Endothelial cell of umbilical vein (primary cell): ENCODE results near the gene CLEC16A. TPM values are rescaled to one million over a fixed set of nuclear protein-coding genes. Genes with fewer than 3 reads are reported as not detected.

Experiments used
- BruUV-seq: library from RNA; stranded (reverse); fragments of 400-500 nt; replicated peaks from 2 replicates; lab custom pipeline; 2021; lab: Mats Ljungman, UMichigan
- CTCF ChIA-PET: fragments of 300-600, 350-600 bp; sonication (Branson Sonifier 250); formaldehyde crosslinking; loops from one replicate; lab custom pipeline; 2021; ENCODE audit warnings: antibody characterized with exemption, inconsistent platforms; lab: Charles Lee
- POLR2A ChIA-PET: fragments of 300-600, 350-600 bp; sonication (Branson Sonifier 250); formaldehyde crosslinking; loops from one replicate; lab custom pipeline; 2021; ENCODE audit warnings: antibody characterized with exemption, inconsistent platforms; lab: Charles Lee
- DNase-seq: peaks from one replicate; pipeline ENCODE4 v3.0.0-alpha.2; 2011; ENCODE audit warnings: low read depth, low spot score
- FAIRE-seq: peaks from 2 replicates; lab custom pipeline; 2011; peaks lifted over from hg19 to GRCh38; lab: Jason Lieb, UNC
- H2AFZ ChIP-seq: 2 replicates; pipeline ENCODE4 v1.6.0; 2012; ENCODE audit warnings: low read depth, low read length, control low read depth, inconsistent platforms
- H3K27ac ChIP-seq: 2 replicates; pipeline ENCODE4 v1.5.1; 2011; ENCODE audit warnings: low read depth, mild to moderate bottlenecking, control low read depth, low read length, moderate library complexity; ENCODE audit not compliant: insufficient read depth
- H3K27me3 ChIP-seq, 2 experiments: 2 replicates each; pipeline versions ENCODE4 v1.6.0 to v1.6.1; 2011; ENCODE audit warnings: low read length in 2 of 2, mixed read lengths in 1 of 2; ENCODE audit not compliant: control insufficient read depth in 2 of 2, insufficient read depth in 2 of 2
- H3K36me3 ChIP-seq, 2 experiments: 2 replicates in 1 of 2; 3 replicates in 1 of 2; pipeline ENCODE4 v1.5.1; 2011; ENCODE audit warnings: low read length in 2 of 2, mild to moderate bottlenecking in 1 of 2, moderate library complexity in 1 of 2; ENCODE audit not compliant: control insufficient read depth in 2 of 2, insufficient read depth in 2 of 2; ENCODE audit errors: extremely low read depth in 1 of 2
- H3K4me1 ChIP-seq: 3 replicates; pipeline ENCODE4 v1.5.1; 2011; ENCODE audit warnings: mild to moderate bottlenecking, low read length; ENCODE audit not compliant: control insufficient read depth, insufficient read depth; ENCODE audit errors: extremely low read depth
- H3K4me2 ChIP-seq: 2 replicates; pipeline ENCODE4 v1.6.1; 2011; ENCODE audit warnings: low read length, control low read depth, mixed read lengths; ENCODE audit not compliant: insufficient read depth
- H3K4me3 ChIP-seq, 3 experiments: fragments of 200-600 bp in 1 of 3; sonication (generic), shearing (Covaris generic) in 1 of 3; replicated peaks in 1 of 3; 2 replicates each; pipeline ENCODE4 v1.5.1; 2011 to 2016; ENCODE audit warnings: control low read depth in 3 of 3, low read length in 3 of 3, mild to moderate bottlenecking in 2 of 3, inconsistent platforms in 1 of 3, low read depth in 1 of 3, moderate library complexity in 1 of 3; ENCODE audit not compliant: insufficient read depth in 1 of 3
- H3K79me2 ChIP-seq: 2 replicates; pipeline ENCODE4 v1.6.0; 2012; ENCODE audit warnings: low read length, inconsistent platforms; ENCODE audit not compliant: control insufficient read depth, insufficient read depth
- H3K9ac ChIP-seq: replicated peaks from 2 replicates; pipeline ENCODE3; 2011; ENCODE audit warnings: low read length, control low read depth; ENCODE audit not compliant: insufficient read depth; ENCODE audit errors: extremely low read depth
- H3K9me1 ChIP-seq: replicated peaks from 3 replicates; pipeline ENCODE4 v1.6.0; 2011; ENCODE audit warnings: mild to moderate bottlenecking, low read length; ENCODE audit not compliant: control insufficient read depth, insufficient read depth; ENCODE audit errors: extremely low read depth
- H3K9me3 ChIP-seq: replicated peaks from 2 replicates; pipeline ENCODE4 v1.5.1; 2012; ENCODE audit warnings: low read length, inconsistent platforms; ENCODE audit not compliant: control insufficient read depth, insufficient read depth
- H4K20me1 ChIP-seq: replicated peaks from 2 replicates; pipeline ENCODE3; 2011; ENCODE audit warnings: mild to moderate bottlenecking, low read length; ENCODE audit not compliant: control insufficient read depth, insufficient read depth; ENCODE audit errors: extremely low read depth
- CTCF ChIP-seq, 2 donors: IDR thresholded peaks; 1 replicate in 1 of 2; 2 replicates in 1 of 2; pipeline ENCODE4 v1.5.1; 2011; ENCODE audit warnings: low read length in 2 of 2, mild to moderate bottlenecking in 2 of 2, moderate library complexity in 2 of 2, control low read depth in 1 of 2, inconsistent platforms in 1 of 2, low read depth in 1 of 2; ENCODE audit not compliant: insufficient read depth in 1 of 2; ENCODE audit errors: extremely low read depth in 1 of 2
- EZH2 ChIP-seq: IDR thresholded peaks from 2 replicates; pipeline ENCODE4 v1.6.1; 2012; ENCODE audit warnings: borderline replicate concordance, low read depth, mild to moderate bottlenecking, moderate library complexity, low read length, inconsistent platforms; ENCODE audit not compliant: severe bottlenecking
- FOS ChIP-seq: IDR thresholded peaks from 2 replicates; pipeline ENCODE4 v1.6.1; 2011; ENCODE audit warnings: mild to moderate bottlenecking, low read length, moderate library complexity, borderline replicate concordance; ENCODE audit not compliant: insufficient read depth
- GATA2 ChIP-seq: IDR thresholded peaks from 2 replicates; pipeline ENCODE4 v1.7.0; 2011; ENCODE audit warnings: low read depth, mild to moderate bottlenecking, moderate library complexity, mixed read lengths, low read length; ENCODE audit not compliant: insufficient read length, insufficient read depth
- JUN ChIP-seq: IDR thresholded peaks from 2 replicates; pipeline ENCODE4 v1.6.1; 2011; ENCODE audit warnings: borderline replicate concordance, low read depth; ENCODE audit not compliant: insufficient read length, insufficient read depth
- MAX ChIP-seq: IDR thresholded peaks from 2 replicates; pipeline ENCODE4 v1.6.1; 2011; ENCODE audit not compliant: insufficient read depth, insufficient read length
- MYC ChIP-seq: IDR thresholded peaks from one replicate; pipeline ENCODE4 v1.6.1; 2011; ENCODE audit warnings: mild to moderate bottlenecking, low read depth, low read length
- POLR2A ChIP-seq: IDR thresholded peaks from 2 replicates; pipeline ENCODE4 v1.6.1; 2012; ENCODE audit warnings: low read depth, mild to moderate bottlenecking, control low read depth, low read length
- POLR2AphosphoS5 ChIP-seq: IDR thresholded peaks from 2 replicates; pipeline ENCODE4 v1.6.1; 2012; ENCODE audit warnings: low read depth, mild to moderate bottlenecking, control low read depth, low read length, moderate library complexity; ENCODE audit not compliant: insufficient read depth
- dilution Hi-C: fragments of 300-500 bp; cut with MboI; formaldehyde crosslinking; loops from one replicate; pipeline ENCODE4 v1.15.0; 2019; ENCODE audit warnings: low sequenced_read_pairs; ENCODE audit not compliant: extremely low pct_ligation_motif_present
- intact Hi-C: fragments of 100-400 bp; cut with micrococcal nuclease; formaldehyde crosslinking; loops from one replicate; pipeline ENCODE4 v1.10.0; 2022
- polyA plus RNA-seq, 4 experiments: library from polyadenylated mRNA; depleted of rRNA in 3 of 4; stranded (reverse) in 3 of 4; unstranded in 1 of 4; fragments of >200 nt; gene quantifications; 2 replicates each; pipeline versions ENCODE4 v1.2.1 to v1.2.3, GENCODE V29; 2011 to 2012; ENCODE audit warnings: missing spikeins in 1 of 4
- total RNA-seq: library from RNA; stranded (reverse); gene quantifications from 2 replicates; pipeline ENCODE4 v1.2.3, GENCODE V29; 2021

Gene CLEC16A
- total and polyA plus RNA-seq, 2 donors (not counting 3 experiments of a cell fraction or from before 2014, with no cell fraction given) = 11.4 to 23.3 TPM

- H4K20me1 ChIP-seq = no peaks in the 10 kb centered on the region
- H3K79me2 ChIP-seq = no peaks in the 10 kb centered on the region
- no peak overlapping the region for H2AFZ ChIP-seq
- H3K27me3 ChIP-seq = no peaks in the 10 kb centered on the region
- H3K9me1 ChIP-seq = no peaks in the 10 kb centered on the region
- H3K4me1 ChIP-seq = peaks cover 15% of the 10 kb centered on the region
- TF ChIP-seq CTCF (IDR thresholded peaks at IDR 0.05; ENCODE audit: extremely low read depth in 1 of 2, insufficient read depth in 1 of 2, low read depth in 1 of 2, low read length in 2 of 2) = no peak
- no peak for TF ChIP-seq EZH2
- no peak for TF ChIP-seq MYC
- TF ChIP-seq POLR2AphosphoS5 = no peak
- no peak for TF ChIP-seq FOS
- TF ChIP-seq MAX = no peak
- no peak for TF ChIP-seq GATA2
- TF ChIP-seq JUN = no peak
- no peak for TF ChIP-seq POLR2A
- BruUV-seq = no TSS peak
- intact Hi-C loops (no loop called here), dilution Hi-C loops (no loop called here)
- POLR2A ChIA-PET = no interaction called here
- H3K4me3 ChIP-seq = no peak overlapping the region
- H3K9me3 ChIP-seq = no peaks in the 10 kb centered on the region
- H3K36me3 ChIP-seq = peaks cover 0 to 3% of the 10 kb centered on the region in 2 experiments
- no peak overlapping the region for H3K27ac ChIP-seq
- CTCF ChIA-PET = interaction anchor here (0.9 to 2.4 kb wide), 3 partner anchors 10 to 265 kb away, joined by 3 to 9 read pairs (median 4); partner anchors contain the start of gene SOCS1
- H3K4me2 ChIP-seq = no peak overlapping the region
- H3K9ac ChIP-seq = no peak overlapping the region
- no peak for FAIRE-seq
- no peak for DNase-seq
Measured at GRCh38 chr16:10990378-10990777, 46.0 kb downstream of the CLEC16A start.
